ENCODE data around the gene MCU. TPM values are rescaled to one million over a fixed set of nuclear protein-coding genes. Genes with fewer than 3 reads are reported as not detected.

Gene MCU
- total RNA-seq, 1 experiment from 2014 or later: 37.2 TPM

DNA sequence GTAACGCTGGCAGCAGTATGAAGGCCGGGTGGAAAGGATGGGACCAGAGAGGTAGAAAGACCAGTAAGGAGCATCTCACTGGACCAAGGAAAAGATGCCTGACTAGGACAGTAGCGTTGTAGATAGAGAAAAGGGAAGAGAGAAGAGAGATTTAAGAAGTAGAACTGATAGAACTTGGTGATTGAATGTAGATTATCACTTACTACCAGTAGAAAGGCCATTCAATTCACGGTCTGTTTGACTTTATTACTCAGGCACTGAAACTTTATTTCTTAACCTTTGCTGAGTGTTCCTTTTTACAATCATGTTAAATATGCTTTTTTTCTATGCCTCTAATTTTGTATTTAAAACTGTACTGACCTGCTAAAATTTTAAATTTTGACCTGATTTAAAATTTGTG is 12.2 kb downstream of the MCU start (continued):
- TF ChIP-seq, protein P1, sequence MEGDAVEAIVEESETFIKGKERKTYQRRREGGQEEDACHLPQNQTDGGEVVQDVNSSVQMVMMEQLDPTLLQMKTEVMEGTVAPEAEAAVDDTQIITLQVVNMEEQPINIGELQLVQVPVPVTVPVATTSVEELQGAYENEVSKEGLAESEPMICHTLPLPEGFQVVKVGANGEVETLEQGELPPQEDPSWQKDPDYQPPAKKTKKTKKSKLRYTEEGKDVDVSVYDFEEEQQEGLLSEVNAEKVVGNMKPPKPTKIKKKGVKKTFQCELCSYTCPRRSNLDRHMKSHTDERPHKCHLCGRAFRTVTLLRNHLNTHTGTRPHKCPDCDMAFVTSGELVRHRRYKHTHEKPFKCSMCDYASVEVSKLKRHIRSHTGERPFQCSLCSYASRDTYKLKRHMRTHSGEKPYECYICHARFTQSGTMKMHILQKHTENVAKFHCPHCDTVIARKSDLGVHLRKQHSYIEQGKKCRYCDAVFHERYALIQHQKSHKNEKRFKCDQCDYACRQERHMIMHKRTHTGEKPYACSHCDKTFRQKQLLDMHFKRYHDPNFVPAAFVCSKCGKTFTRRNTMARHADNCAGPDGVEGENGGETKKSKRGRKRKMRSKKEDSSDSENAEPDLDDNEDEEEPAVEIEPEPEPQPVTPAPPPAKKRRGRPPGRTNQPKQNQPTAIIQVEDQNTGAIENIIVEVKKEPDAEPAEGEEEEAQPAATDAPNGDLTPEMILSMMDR (IDR thresholded peaks at IDR 0.05): no peak
- TF ChIP-seq, protein P2, sequence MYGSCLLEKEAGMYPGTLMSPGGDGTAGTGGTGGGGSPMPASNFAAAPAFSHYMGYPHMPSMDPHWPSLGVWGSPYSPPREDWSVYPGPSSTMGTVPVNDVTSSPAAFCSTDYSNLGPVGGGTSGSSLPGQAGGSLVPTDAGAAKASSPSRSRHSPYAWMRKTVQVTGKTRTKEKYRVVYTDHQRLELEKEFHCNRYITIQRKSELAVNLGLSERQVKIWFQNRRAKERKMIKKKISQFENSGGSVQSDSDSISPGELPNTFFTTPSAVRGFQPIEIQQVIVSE (CRISPR knock-in tag; IDR thresholded peaks at IDR 0.05; ENCODE audit: borderline replicate concordance): no peak
- TF ChIP-seq ZNF423 (CRISPR knock-in tag; IDR thresholded peaks at IDR 0.05) (no peak), ZNF416 (CRISPR knock-in tag; IDR thresholded peaks at IDR 0.05) (no peak), ETV6 (CRISPR knock-in tag; IDR thresholded peaks at IDR 0.05) (no peak), STAT6 (CRISPR knock-in tag; conservative IDR thresholded peaks at IDR 0.05; ENCODE audit: low read depth) (no peak), AFF4 (CRISPR knock-in tag; IDR thresholded peaks at IDR 0.05; ENCODE audit: borderline replicate concordance) (no peak), NFATC4 (CRISPR knock-in tag; IDR thresholded peaks at IDR 0.05) (no peak), MAX (CRISPR knock-in tag; IDR thresholded peaks at IDR 0.05) (no peak), ZNF232 (CRISPR knock-in tag; IDR thresholded peaks at IDR 0.05) (no peak)
- TF ChIP-seq, protein P3, sequence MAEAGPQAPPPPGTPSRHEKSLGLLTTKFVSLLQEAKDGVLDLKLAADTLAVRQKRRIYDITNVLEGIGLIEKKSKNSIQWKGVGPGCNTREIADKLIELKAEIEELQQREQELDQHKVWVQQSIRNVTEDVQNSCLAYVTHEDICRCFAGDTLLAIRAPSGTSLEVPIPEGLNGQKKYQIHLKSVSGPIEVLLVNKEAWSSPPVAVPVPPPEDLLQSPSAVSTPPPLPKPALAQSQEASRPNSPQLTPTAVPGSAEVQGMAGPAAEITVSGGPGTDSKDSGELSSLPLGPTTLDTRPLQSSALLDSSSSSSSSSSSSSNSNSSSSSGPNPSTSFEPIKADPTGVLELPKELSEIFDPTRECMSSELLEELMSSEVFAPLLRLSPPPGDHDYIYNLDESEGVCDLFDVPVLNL (CRISPR knock-in tag; IDR thresholded peaks at IDR 0.05; ENCODE audit: borderline replicate concordance, low read depth): no peak
- TF ChIP-seq, protein P4, sequence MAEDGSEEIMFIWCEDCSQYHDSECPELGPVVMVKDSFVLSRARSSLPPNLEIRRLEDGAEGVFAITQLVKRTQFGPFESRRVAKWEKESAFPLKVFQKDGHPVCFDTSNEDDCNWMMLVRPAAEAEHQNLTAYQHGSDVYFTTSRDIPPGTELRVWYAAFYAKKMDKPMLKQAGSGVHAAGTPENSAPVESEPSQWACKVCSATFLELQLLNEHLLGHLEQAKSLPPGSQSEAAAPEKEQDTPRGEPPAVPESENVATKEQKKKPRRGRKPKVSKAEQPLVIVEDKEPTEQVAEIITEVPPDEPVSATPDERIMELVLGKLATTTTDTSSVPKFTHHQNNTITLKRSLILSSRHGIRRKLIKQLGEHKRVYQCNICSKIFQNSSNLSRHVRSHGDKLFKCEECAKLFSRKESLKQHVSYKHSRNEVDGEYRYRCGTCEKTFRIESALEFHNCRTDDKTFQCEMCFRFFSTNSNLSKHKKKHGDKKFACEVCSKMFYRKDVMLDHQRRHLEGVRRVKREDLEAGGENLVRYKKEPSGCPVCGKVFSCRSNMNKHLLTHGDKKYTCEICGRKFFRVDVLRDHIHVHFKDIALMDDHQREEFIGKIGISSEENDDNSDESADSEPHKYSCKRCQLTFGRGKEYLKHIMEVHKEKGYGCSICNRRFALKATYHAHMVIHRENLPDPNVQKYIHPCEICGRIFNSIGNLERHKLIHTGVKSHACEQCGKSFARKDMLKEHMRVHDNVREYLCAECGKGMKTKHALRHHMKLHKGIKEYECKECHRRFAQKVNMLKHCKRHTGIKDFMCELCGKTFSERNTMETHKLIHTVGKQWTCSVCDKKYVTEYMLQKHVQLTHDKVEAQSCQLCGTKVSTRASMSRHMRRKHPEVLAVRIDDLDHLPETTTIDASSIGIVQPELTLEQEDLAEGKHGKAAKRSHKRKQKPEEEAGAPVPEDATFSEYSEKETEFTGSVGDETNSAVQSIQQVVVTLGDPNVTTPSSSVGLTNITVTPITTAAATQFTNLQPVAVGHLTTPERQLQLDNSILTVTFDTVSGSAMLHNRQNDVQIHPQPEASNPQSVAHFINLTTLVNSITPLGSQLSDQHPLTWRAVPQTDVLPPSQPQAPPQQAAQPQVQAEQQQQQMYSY (CRISPR knock-in tag; IDR thresholded peaks at IDR 0.05): no peak
